ENCODE results near the gene KY. TPM values are rescaled to one million over a fixed set of nuclear protein-coding genes. Genes with fewer than 3 reads are reported as not detected.

KY gene
- total and polyA plus RNA-seq, 2 experiments from 2014 or later = not detected

DNA sequence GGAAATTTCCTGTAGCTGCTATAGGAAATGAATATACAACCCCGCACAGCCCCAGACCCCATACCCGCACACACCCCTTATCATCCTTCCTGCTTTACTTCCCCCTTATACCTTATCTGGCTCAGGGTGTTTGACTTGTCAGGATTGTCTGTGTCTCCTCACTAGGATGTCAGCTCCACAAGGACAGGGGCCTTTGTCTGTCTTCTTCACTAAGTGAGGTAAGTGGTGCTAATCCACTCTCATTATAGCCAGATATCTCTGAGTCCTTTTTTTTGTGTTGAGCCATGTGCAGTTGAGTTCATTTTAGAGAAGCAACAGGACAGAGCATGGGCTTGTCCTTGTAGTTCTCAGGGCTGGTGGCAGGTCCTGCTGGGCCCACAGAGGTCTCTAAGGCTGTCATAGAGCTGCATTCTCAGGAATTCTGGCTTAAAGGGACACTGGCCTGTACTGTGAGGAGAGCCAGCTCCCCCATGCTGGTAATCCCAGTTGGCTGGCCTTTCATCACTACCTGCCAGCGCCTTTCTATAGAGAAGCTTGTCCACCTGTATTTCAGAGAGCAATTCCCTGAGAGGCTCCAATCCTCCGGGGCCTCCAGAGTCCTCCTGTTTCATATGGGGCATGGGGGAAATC is 9.0 kb downstream of the KY start (continued):
- TF ChIP-seq, protein P1, sequence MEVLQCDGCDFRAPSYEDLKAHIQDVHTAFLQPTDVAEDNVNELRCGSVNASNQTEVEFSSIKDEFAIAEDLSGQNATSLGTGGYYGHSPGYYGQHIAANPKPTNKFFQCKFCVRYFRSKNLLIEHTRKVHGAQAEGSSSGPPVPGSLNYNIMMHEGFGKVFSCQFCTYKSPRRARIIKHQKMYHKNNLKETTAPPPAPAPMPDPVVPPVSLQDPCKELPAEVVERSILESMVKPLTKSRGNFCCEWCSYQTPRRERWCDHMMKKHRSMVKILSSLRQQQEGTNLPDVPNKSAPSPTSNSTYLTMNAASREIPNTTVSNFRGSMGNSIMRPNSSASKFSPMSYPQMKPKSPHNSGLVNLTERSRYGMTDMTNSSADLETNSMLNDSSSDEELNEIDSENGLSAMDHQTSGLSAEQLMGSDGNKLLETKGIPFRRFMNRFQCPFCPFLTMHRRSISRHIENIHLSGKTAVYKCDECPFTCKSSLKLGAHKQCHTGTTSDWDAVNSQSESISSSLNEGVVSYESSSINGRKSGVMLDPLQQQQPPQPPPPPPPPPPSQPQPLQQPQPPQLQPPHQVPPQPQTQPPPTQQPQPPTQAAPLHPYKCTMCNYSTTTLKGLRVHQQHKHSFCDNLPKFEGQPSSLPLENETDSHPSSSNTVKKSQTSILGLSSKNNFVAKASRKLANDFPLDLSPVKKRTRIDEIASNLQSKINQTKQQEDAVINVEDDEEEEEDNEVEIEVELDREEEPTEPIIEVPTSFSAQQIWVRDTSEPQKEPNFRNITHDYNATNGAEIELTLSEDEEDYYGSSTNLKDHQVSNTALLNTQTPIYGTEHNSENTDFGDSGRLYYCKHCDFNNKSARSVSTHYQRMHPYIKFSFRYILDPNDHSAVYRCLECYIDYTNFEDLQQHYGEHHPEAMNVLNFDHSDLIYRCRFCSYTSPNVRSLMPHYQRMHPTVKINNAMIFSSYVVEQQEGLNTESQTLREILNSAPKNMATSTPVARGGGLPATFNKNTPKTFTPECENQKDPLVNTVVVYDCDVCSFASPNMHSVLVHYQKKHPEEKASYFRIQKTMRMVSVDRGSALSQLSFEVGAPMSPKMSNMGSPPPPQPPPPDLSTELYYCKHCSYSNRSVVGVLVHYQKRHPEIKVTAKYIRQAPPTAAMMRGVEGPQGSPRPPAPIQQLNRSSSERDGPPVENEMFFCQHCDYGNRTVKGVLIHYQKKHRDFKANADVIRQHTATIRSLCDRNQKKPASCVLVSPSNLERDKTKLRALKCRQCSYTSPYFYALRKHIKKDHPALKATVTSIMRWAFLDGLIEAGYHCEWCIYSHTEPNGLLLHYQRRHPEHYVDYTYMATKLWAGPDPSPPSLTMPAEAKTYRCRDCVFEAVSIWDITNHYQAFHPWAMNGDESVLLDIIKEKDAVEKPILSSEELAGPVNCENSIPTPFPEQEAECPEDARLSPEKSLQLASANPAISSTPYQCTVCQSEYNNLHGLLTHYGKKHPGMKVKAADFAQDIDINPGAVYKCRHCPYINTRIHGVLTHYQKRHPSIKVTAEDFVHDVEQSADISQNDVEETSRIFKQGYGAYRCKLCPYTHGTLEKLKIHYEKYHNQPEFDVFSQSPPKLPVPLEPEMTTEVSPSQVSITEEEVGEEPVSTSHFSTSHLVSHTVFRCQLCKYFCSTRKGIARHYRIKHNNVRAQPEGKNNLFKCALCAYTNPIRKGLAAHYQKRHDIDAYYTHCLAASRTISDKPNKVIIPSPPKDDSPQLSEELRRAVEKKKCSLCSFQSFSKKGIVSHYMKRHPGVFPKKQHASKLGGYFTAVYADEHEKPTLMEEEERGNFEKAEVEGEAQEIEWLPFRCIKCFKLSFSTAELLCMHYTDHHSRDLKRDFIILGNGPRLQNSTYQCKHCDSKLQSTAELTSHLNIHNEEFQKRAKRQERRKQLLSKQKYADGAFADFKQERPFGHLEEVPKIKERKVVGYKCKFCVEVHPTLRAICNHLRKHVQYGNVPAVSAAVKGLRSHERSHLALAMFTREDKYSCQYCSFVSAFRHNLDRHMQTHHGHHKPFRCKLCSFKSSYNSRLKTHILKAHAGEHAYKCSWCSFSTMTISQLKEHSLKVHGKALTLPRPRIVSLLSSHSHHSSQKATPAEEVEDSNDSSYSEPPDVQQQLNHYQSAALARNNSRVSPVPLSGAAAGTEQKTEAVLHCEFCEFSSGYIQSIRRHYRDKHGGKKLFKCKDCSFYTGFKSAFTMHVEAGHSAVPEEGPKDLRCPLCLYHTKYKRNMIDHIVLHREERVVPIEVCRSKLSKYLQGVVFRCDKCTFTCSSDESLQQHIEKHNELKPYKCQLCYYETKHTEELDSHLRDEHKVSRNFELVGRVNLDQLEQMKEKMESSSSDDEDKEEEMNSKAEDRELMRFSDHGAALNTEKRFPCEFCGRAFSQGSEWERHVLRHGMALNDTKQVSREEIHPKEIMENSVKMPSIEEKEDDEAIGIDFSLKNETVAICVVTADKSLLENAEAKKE (CRISPR knock-in tag; IDR thresholded peaks at IDR 0.05) = no peak
- no peak for TF ChIP-seq EZH2phosphoT487 (IDR thresholded peaks at IDR 0.05; ENCODE audit: unreplicated experiment)
- TF ChIP-seq, protein P2, sequence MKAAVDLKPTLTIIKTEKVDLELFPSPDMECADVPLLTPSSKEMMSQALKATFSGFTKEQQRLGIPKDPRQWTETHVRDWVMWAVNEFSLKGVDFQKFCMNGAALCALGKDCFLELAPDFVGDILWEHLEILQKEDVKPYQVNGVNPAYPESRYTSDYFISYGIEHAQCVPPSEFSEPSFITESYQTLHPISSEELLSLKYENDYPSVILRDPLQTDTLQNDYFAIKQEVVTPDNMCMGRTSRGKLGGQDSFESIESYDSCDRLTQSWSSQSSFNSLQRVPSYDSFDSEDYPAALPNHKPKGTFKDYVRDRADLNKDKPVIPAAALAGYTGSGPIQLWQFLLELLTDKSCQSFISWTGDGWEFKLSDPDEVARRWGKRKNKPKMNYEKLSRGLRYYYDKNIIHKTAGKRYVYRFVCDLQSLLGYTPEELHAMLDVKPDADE (IDR thresholded peaks at IDR 0.05) = no peak
- TF ChIP-seq STAT1 (IDR thresholded peaks at IDR 0.05; ENCODE audit: unreplicated experiment) = no peak
- TF ChIP-seq NANOG (IDR thresholded peaks at IDR 0.05; ENCODE audit: borderline replicate concordance) = no peak
- TF ChIP-seq, protein P3, sequence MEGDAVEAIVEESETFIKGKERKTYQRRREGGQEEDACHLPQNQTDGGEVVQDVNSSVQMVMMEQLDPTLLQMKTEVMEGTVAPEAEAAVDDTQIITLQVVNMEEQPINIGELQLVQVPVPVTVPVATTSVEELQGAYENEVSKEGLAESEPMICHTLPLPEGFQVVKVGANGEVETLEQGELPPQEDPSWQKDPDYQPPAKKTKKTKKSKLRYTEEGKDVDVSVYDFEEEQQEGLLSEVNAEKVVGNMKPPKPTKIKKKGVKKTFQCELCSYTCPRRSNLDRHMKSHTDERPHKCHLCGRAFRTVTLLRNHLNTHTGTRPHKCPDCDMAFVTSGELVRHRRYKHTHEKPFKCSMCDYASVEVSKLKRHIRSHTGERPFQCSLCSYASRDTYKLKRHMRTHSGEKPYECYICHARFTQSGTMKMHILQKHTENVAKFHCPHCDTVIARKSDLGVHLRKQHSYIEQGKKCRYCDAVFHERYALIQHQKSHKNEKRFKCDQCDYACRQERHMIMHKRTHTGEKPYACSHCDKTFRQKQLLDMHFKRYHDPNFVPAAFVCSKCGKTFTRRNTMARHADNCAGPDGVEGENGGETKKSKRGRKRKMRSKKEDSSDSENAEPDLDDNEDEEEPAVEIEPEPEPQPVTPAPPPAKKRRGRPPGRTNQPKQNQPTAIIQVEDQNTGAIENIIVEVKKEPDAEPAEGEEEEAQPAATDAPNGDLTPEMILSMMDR (conservative IDR thresholded peaks at IDR 0.05; ENCODE audit: low read depth in 2 of 2) = no peak
- TF ChIP-seq ZNF331 (CRISPR knock-in tag; IDR thresholded peaks at IDR 0.05; ENCODE audit: low read depth) = no peak

Measured in GM23338 (cell line).